Erythroblast (primary cell): ENCODE results near the gene ZCCHC7.

Experiments
- GATA1 ChIP-seq: IDR thresholded peaks from 2 replicates; pipeline ENCODE4 v1.6.1; 2011; ENCODE audit warnings: low read depth, mild to moderate bottlenecking, control low read depth, low read length, moderate library complexity
- POLR2A ChIP-seq: IDR thresholded peaks from 2 replicates; pipeline ENCODE4 v1.6.1; 2011; ENCODE audit warnings: mild to moderate bottlenecking, low read length

DNA sequence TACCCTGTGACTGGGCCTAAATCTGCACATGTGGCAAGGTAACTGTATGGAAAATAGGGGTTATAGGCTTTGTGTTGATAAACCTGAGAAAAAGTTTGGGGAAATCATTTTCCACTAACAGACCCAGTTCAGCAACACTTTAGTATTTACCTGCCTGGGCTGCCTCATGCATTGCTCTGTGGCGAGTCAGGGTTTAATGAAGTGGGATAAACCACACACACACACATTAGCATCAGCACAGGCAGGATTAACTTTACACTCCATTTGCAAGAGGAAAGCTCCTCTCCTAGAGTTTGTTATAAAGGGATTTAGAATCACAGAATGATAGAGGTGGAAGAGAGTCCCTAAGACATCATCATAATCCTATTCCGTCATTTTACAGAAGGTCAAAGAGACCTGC is 20.0 kb upstream of the ZCCHC7 start:
- TF ChIP-seq POLR2A (no peak), GATA1 (no peak)
